ENCODE measurements around the gene SRBD1. TPM values are rescaled to one million over a fixed set of nuclear protein-coding genes. Genes with fewer than 3 reads are reported as not detected.
A peak's percentile ranks its signal among the peaks of the same experiment; 100 is the strongest.

The SRBD1 gene
- total RNA-seq, 1 donor from 2014 or later: 19.3 TPM

- peaks cover 4% of the 10 kb centered on the region for H3K36me3 Mint-ChIP-seq
- peaks cover 21% of the 10 kb centered on the region for H3K4me1 Mint-ChIP-seq (ENCODE audit: unreplicated experiment)
- H3K27ac Mint-ChIP-seq: peak overlapping the region; percentile 90
- DNase-seq (ENCODE audit: extremely low spot score, unreplicated experiment): no peak
- H3K4me3 Mint-ChIP-seq: no peak overlapping the region
- H3K9me3 Mint-ChIP-seq: no peaks in the 10 kb centered on the region
- H3K27me3 Mint-ChIP-seq: no peaks in the 10 kb centered on the region
- TF ChIP-seq CTCF (conservative IDR thresholded peaks at IDR 0.05): no peak
These were observed 152.0 kb downstream of the SRBD1 start for GRCh38 chr2:45458909-45459563.

GRCh38 chr2:45457211-45457945, 153.7 kb downstream of the SRBD1 start:
- Mint-ChIP-seq H3K27ac (no peak overlapping the region), H3K4me3 (no peak overlapping the region), H3K4me1 (ENCODE audit: unreplicated experiment) (peaks cover 25% of the 10 kb centered on the region), H3K9me3 (no peaks in the 10 kb centered on the region), H3K27me3 (no peaks in the 10 kb centered on the region), H3K36me3 (peaks cover 4% of the 10 kb centered on the region)
- DNase-seq (ENCODE audit: extremely low spot score, unreplicated experiment): no peak
- no peak for TF ChIP-seq CTCF (conservative IDR thresholded peaks at IDR 0.05)

- Mint-ChIP-seq H3K4me1 (ENCODE audit: unreplicated experiment) (peaks cover 18% of the 10 kb centered on the region), H3K27ac (no peak overlapping the region), H3K9me3 (no peaks in the 10 kb centered on the region), H3K4me3 (no peak overlapping the region), H3K36me3 (no peaks in the 10 kb centered on the region), H3K27me3 (no peaks in the 10 kb centered on the region)
- no peak for TF ChIP-seq CTCF (conservative IDR thresholded peaks at IDR 0.05)
- no peak for DNase-seq (ENCODE audit: extremely low spot score, unreplicated experiment)
These were observed 158.2 kb downstream of the SRBD1 start for GRCh38 chr2:45452866-45453265.

- Mint-ChIP-seq H3K9me3 (no peaks in the 10 kb centered on the region), H3K4me3 (no peak overlapping the region), H3K27ac (no peak overlapping the region), H3K4me1 (ENCODE audit: unreplicated experiment) (peaks cover 13% of the 10 kb centered on the region), H3K36me3 (no peaks in the 10 kb centered on the region), H3K27me3 (no peaks in the 10 kb centered on the region)
- TF ChIP-seq CTCF (conservative IDR thresholded peaks at IDR 0.05): no peak
- no peak for DNase-seq (ENCODE audit: extremely low spot score, unreplicated experiment)
These were observed 160.4 kb downstream of the SRBD1 start for GRCh38 chr2:45450634-45451033.

GRCh38 chr2:45448217-45448616, 162.8 kb downstream of the SRBD1 start:
- no peaks in the 10 kb centered on the region for H3K27me3 Mint-ChIP-seq
- no peaks in the 10 kb centered on the region for H3K9me3 Mint-ChIP-seq
- peaks cover 7% of the 10 kb centered on the region for H3K4me1 Mint-ChIP-seq (ENCODE audit: unreplicated experiment)

More at GRCh38 chr2:45448217-45448616, 162.8 kb downstream of the SRBD1 start:
- H3K27ac Mint-ChIP-seq: no peak overlapping the region
- no peak for TF ChIP-seq CTCF (conservative IDR thresholded peaks at IDR 0.05)
- no peak for DNase-seq (ENCODE audit: extremely low spot score, unreplicated experiment)
- no peak overlapping the region for H3K4me3 Mint-ChIP-seq
- H3K36me3 Mint-ChIP-seq: no peaks in the 10 kb centered on the region
